HFFc6 (cell line): ENCODE results near the gene SPIN1. TPM values are rescaled to one million over a fixed set of nuclear protein-coding genes. Genes with fewer than 3 reads are reported as not detected.

Source experiments
- DNase-seq: peaks from one replicate; pipeline ENCODE4 v3.0.0-alpha.2; 2018
- H3K27ac Mint-ChIP-seq: 2 replicates; pipeline ENCODE4 v1.8.0; 2020; ENCODE audit warnings: mild to moderate bottlenecking, mixed read lengths
- H3K27me3 Mint-ChIP-seq: 2 replicates; pipeline ENCODE4 v1.8.0; 2021; ENCODE audit warnings: mild to moderate bottlenecking, moderate library complexity, mixed read lengths; ENCODE audit not compliant: insufficient read depth
- H3K36me3 Mint-ChIP-seq: 2 replicates; pipeline ENCODE4 v1.8.0; 2021; ENCODE audit warnings: low read depth, mixed read lengths
- H3K4me1 Mint-ChIP-seq: 2 replicates; pipeline ENCODE4 v1.8.0; 2020; ENCODE audit warnings: low read depth, mixed read lengths
- H3K4me3 Mint-ChIP-seq: 2 replicates; pipeline ENCODE4 v1.8.0; 2020; ENCODE audit warnings: mild to moderate bottlenecking, moderate library complexity, mixed read lengths
- H3K9me3 Mint-ChIP-seq: 2 replicates; pipeline ENCODE4 v1.8.0; 2020; ENCODE audit warnings: mild to moderate bottlenecking, mixed read lengths
- total RNA-seq, 6 experiments: library from RNA; stranded (reverse); fragmentation: NEBNext Ultra II Directional; extraction: Animal tissue kit (Norgen Biotek cat#: 25700); gene quantifications; 2 replicates in 1 of 6; 3 replicates in 5 of 6; pipeline ENCODE4 v1.2.3, GENCODE V29; 2021
- TF ChIP-seq, protein P1 (sequence below): fragments of 200-600 bp; sonication (generic); IDR thresholded peaks from 2 replicates; pipeline ENCODE4 v1.5.0; 2021; ENCODE audit warnings: antibody characterized with exemption, mild to moderate bottlenecking

The SPIN1 gene
- total RNA-seq, 6 experiments from 2014 or later = 97.2 to 131 (median 119) TPM

DNA sequence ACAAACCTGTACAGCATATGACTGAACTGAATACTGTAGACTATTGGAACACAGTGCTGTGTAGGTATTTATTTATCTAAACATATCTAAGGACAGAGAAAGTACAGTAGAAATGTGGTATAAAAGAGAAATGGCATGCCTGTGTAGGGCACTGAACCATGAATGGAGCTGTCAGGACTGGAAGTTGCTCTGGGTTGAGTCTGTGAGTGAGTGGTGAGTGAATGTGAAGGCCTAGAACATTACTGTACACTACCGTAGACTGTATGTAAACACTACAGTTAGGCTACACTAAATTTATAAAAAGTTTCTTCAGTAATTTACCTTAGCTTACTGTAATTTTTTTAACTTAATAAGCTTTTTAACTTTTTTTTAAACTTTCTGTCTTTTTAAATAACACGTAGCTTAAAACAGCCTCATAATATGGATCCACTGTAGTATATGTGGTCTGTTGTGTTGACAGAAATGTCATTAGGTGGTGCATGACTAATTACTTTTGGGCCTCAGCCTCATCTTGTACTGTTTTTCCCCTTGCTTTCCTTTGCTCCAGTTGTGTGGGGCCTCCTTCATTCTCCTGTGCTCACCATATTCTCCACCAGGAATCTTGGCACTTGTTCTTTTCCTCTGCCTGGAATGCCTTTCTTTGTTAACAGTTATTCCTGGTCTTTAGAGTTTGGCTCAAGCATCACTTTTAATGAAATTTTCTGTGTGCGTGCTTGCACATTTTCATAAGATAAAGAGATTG is 8.8 kb downstream of the SPIN1 start:
- Mint-ChIP-seq H3K4me3 (peak overlapping the region; percentile 43; the same call in 1 of the 2 replicates), H3K27me3 (no peaks in the 10 kb centered on the region), H3K9me3 (no peaks in the 10 kb centered on the region), H3K36me3 (peaks cover 21% of the 10 kb centered on the region), H3K27ac (peak overlapping the region; percentile 77), H3K4me1 (peaks cover 81% of the 10 kb centered on the region)
- DNase-seq = peak; percentile 17
- TF ChIP-seq, protein P1, sequence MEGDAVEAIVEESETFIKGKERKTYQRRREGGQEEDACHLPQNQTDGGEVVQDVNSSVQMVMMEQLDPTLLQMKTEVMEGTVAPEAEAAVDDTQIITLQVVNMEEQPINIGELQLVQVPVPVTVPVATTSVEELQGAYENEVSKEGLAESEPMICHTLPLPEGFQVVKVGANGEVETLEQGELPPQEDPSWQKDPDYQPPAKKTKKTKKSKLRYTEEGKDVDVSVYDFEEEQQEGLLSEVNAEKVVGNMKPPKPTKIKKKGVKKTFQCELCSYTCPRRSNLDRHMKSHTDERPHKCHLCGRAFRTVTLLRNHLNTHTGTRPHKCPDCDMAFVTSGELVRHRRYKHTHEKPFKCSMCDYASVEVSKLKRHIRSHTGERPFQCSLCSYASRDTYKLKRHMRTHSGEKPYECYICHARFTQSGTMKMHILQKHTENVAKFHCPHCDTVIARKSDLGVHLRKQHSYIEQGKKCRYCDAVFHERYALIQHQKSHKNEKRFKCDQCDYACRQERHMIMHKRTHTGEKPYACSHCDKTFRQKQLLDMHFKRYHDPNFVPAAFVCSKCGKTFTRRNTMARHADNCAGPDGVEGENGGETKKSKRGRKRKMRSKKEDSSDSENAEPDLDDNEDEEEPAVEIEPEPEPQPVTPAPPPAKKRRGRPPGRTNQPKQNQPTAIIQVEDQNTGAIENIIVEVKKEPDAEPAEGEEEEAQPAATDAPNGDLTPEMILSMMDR = no peak

DNA sequence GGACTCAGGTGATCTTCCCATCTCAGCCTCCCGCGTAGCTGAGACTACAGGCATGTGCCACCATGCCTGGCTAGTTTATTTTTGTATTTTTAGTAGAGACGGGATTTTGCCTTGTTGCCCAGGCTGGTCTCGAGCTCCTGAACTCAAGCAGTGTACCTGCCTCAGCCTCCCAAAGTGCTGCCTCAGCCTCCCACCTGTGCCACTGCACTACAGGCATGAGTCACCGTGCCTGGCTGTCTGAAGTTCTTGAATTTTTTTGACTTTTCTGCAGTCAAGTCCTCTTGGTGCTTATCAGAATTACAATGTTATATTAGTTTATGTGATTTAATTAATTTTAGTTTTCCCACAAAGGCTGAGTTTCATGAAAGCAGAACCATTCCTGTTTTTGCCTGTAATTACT is 9.8 kb downstream of the SPIN1 start:
- Mint-ChIP-seq H3K27ac (peak overlapping the region; percentile 77; the same call in 1 of the 2 replicates), H3K36me3 (peaks cover 20% of the 10 kb centered on the region), H3K4me3 (no peak overlapping the region), H3K27me3 (no peaks in the 10 kb centered on the region), H3K9me3 (no peaks in the 10 kb centered on the region), H3K4me1 (peaks cover 80% of the 10 kb centered on the region)
- TF ChIP-seq, protein P1 = no peak
- DNase-seq = no peak

DNA sequence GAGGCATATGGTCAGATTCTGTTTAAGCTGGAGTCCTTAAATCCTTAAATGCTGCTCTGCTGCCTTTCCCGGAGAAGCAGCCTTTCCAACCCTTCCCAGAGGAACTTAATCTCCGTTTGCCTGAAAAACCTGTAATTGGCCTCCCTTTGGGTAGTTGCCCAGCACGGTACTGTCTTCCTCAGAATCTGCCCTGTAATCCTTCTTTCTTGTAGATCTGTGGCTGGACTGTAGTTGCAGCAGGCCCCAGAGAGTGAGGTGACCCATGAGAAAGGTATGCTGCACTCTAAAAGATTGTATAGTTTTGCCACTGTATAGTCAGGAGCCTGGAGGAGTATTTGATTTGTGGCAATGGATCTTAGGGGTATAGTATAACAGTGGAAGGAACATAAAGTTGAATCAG is 11.7 kb downstream of the SPIN1 start:
- Mint-ChIP-seq H3K4me1 (peaks cover 67% of the 10 kb centered on the region), H3K27me3 (no peaks in the 10 kb centered on the region), H3K27ac (peak overlapping the region; percentile 91), H3K9me3 (no peaks in the 10 kb centered on the region), H3K4me3 (peak overlapping the region; percentile 78), H3K36me3 (peaks cover 18% of the 10 kb centered on the region)
- peak; percentile 88 for DNase-seq
- TF ChIP-seq, protein P1 = no peak

DNA sequence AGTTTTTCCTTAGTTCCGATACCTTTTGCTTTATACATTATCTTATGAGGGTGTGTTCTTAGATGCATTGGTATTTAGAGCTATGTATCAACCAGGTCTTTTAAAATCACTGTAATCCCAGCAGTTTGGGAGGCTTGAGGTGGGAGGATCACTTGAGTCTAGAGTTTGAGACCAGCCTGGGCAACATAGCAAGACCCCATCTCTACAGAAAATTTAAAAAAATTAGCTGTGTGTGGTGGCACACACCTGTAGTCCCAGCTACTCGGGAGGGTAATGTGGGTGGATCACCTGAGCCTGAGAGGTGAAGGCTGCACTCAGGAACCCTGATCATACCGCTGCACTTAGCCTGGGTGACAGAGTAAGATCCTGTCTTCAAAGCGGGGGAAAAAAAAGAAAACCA is 15.1 kb downstream of the SPIN1 start:
- Mint-ChIP-seq H3K27me3 (no peaks in the 10 kb centered on the region), H3K4me3 (no peak overlapping the region), H3K36me3 (peaks cover 18% of the 10 kb centered on the region), H3K4me1 (peaks cover 49% of the 10 kb centered on the region), H3K27ac (no peak overlapping the region), H3K9me3 (no peaks in the 10 kb centered on the region)
- DNase-seq = no peak
- TF ChIP-seq, protein P1 = no peak

DNA sequence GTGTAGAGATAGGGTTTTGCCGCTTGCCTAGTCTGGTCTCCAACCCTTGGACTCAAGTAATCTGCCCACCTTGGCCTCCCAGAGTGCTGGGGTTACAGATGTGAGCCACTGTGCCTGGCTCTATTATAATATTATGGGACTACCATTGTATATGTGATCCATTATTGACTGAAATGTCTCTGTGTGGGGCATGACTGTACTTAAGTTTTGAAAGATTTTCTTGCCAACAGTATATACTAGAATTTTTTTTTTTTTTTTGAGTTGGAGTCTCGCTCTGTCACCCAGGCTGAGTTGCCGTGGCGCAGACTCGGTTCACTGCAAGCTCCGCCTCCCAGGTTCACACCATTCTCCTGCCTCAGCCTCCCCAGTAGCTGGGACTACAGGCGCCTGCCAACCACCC is 17.8 kb downstream of the SPIN1 start:
- TF ChIP-seq, protein P1 = no peak
- Mint-ChIP-seq H3K9me3 (peaks cover under 1% of the 10 kb centered on the region; the same call in 1 of the 2 replicates), H3K4me1 (peaks cover 22% of the 10 kb centered on the region), H3K27me3 (no peaks in the 10 kb centered on the region), H3K4me3 (no peak overlapping the region), H3K27ac (no peak overlapping the region), H3K36me3 (peaks cover 36% of the 10 kb centered on the region)
- no peak for DNase-seq
